GM12874 (cell line): ENCODE measurements around the gene CTTNBP2NL.

Experiments
- CTCF ChIP-seq: IDR thresholded peaks from 2 replicates; pipeline ENCODE4 v1.5.1; 2011; ENCODE audit warnings: low read depth, mild to moderate bottlenecking, control low read depth, low read length, moderate library complexity; ENCODE audit not compliant: insufficient read depth

The CTTNBP2NL gene

GRCh38 chr1:112450773-112451172 lies 54.8 kb downstream of the CTTNBP2NL start:
- TF ChIP-seq CTCF = no peak

- TF ChIP-seq CTCF = no peak
Observed at GRCh38 chr1:112453876-112454275, 57.9 kb downstream of the CTTNBP2NL start.

GRCh38 chr1:112454316-112454715 lies 58.3 kb downstream of the CTTNBP2NL start:
- no peak for TF ChIP-seq CTCF

GRCh38 chr1:112457241-112457640 lies 61.2 kb downstream of the CTTNBP2NL start:
- TF ChIP-seq CTCF = no peak

- no peak for TF ChIP-seq CTCF
Observed at GRCh38 chr1:112457955-112458354, 61.9 kb downstream of the CTTNBP2NL start.

GRCh38 chr1:112458756-112459155 lies 62.7 kb downstream of the CTTNBP2NL start:
- no peak for TF ChIP-seq CTCF

- TF ChIP-seq CTCF = no peak
Observed at GRCh38 chr1:112460615-112461014, 64.6 kb downstream of the CTTNBP2NL start.
